Measurements from ENCODE around the gene MYRIP. TPM values are rescaled to one million over a fixed set of nuclear protein-coding genes. Genes with fewer than 3 reads are reported as not detected.

The MYRIP gene
- total RNA-seq, 2 experiments from 2014 or later = not detected

- CTCF ChIA-PET = interaction anchor here (1.8 kb wide), 1 partner anchor 11 kb away, joined by 6 read pairs; no protein-coding TSS in a partner anchor
- ATAC-seq = no peak
- peaks cover 3% of the 10 kb centered on the region for H3K9me3 Mint-ChIP-seq
These were observed 170.6 kb downstream of the MYRIP start for GRCh38 chr3:39980058-39980457.

GRCh38 chr3:39980781-39981180 lies 171.4 kb downstream of the MYRIP start:
- CTCF ChIA-PET = no interaction called here
- POLR2A ChIA-PET = no interaction called here
- Mint-ChIP-seq H3K36me3 (ENCODE audit: low read depth) (no peaks in the 10 kb centered on the region), H3K9me3 (peaks cover 1% of the 10 kb centered on the region), H3K27ac (no peak overlapping the region), H3K4me3 (no peak overlapping the region), H3K27me3 (no peaks in the 10 kb centered on the region), H3K4me1 (ENCODE audit: low read depth) (no peaks in the 10 kb centered on the region)
- ATAC-seq (no peak), DNase-seq (no peak)
- intact Hi-C loops (cut with micrococcal nuclease) = no loop called here
- TF ChIP-seq CTCF (IDR thresholded peaks at IDR 0.05) = no peak

More at GRCh38 chr3:39980058-39980457, 170.6 kb downstream of the MYRIP start:
- no peaks in the 10 kb centered on the region for H3K27me3 Mint-ChIP-seq
- no peaks in the 10 kb centered on the region for H3K36me3 Mint-ChIP-seq (ENCODE audit: low read depth)
- no peak overlapping the region for H3K27ac Mint-ChIP-seq
- intact Hi-C loops (cut with micrococcal nuclease) = no loop called here
- POLR2A ChIA-PET = no interaction called here
- H3K4me3 Mint-ChIP-seq = no peak overlapping the region
- no peaks in the 10 kb centered on the region for H3K4me1 Mint-ChIP-seq (ENCODE audit: low read depth)
- TF ChIP-seq CTCF (IDR thresholded peaks at IDR 0.05) = no peak
- DNase-seq = no peak

GRCh38 chr3:39981547-39982184 lies 172.3 kb downstream of the MYRIP start:
- ATAC-seq (no peak), DNase-seq (no peak)
- H3K4me3 Mint-ChIP-seq = no peak overlapping the region
- H3K27ac Mint-ChIP-seq = no peak overlapping the region
- H3K4me1 Mint-ChIP-seq (ENCODE audit: low read depth) = no peaks in the 10 kb centered on the region
- H3K36me3 Mint-ChIP-seq (ENCODE audit: low read depth) = no peaks in the 10 kb centered on the region
- POLR2A ChIA-PET = no interaction called here
- TF ChIP-seq CTCF (IDR thresholded peaks at IDR 0.05) = no peak
- intact Hi-C loops (cut with micrococcal nuclease) = no loop called here
- H3K27me3 Mint-ChIP-seq = no peaks in the 10 kb centered on the region
- peaks cover 5% of the 10 kb centered on the region for H3K9me3 Mint-ChIP-seq
- CTCF ChIA-PET = no interaction called here

- Mint-ChIP-seq H3K4me3 (no peak overlapping the region), H3K36me3 (ENCODE audit: low read depth) (no peaks in the 10 kb centered on the region), H3K4me1 (ENCODE audit: low read depth) (no peaks in the 10 kb centered on the region), H3K27me3 (no peaks in the 10 kb centered on the region), H3K27ac (no peak overlapping the region), H3K9me3 (peaks cover 5% of the 10 kb centered on the region)
- ATAC-seq (no peak), DNase-seq (no peak)
- no peak for TF ChIP-seq CTCF (IDR thresholded peaks at IDR 0.05)
- intact Hi-C loops (cut with micrococcal nuclease) = no loop called here
- ChIA-PET POLR2A (no interaction called here), CTCF (no interaction called here)
These were observed 173.4 kb downstream of the MYRIP start for GRCh38 chr3:39982665-39983357.

GRCh38 chr3:39989746-39990145 lies 180.3 kb downstream of the MYRIP start:
- Mint-ChIP-seq H3K4me1 (ENCODE audit: low read depth) (no peaks in the 10 kb centered on the region), H3K4me3 (no peak overlapping the region), H3K9me3 (peaks cover 6% of the 10 kb centered on the region), H3K27me3 (peaks cover 9% of the 10 kb centered on the region), H3K36me3 (ENCODE audit: low read depth) (no peaks in the 10 kb centered on the region), H3K27ac (no peak overlapping the region)
- TF ChIP-seq CTCF (IDR thresholded peaks at IDR 0.05) = no peak
- no peak for ATAC-seq
- ChIA-PET CTCF (interaction anchor here (1.0 to 1.8 kb wide), 3 partner anchors 11 to 177 kb away, joined by 3 to 6 read pairs (median 4); no protein-coding TSS in a partner anchor), POLR2A (no interaction called here)
- no peak for DNase-seq
- intact Hi-C loops (cut with micrococcal nuclease) = no loop called here

All from activated CD8-positive, alpha-beta T cell treated with anti-CD3 and anti-CD28 coated beads for 36 hours (primary cell).